Kidney (tissue), 14 donors: ENCODE data around the gene RPL14. TPM values are rescaled to one million over a fixed set of nuclear protein-coding genes. Genes with fewer than 3 reads are reported as not detected.

Source experiments
- DNase-seq, 5 donors: peaks; one replicate each; pipeline ENCODE4 v3.0.0-alpha.2; 2013 to 2020
- FAIRE-seq: peaks from 2 replicates; lab custom pipeline; 2012; peaks lifted over from hg19 to GRCh38; lab: Jason Lieb, UNC
- H3K27ac ChIP-seq, 2 donors: one replicate each; pipeline ENCODE4 v1.7.0; 2013; ENCODE audit warnings: low read depth in 2 of 2, low read length in 2 of 2, inconsistent platforms in 1 of 2
- H3K27me3 ChIP-seq: one replicate; pipeline ENCODE4 v1.7.1; 2013; ENCODE audit warnings: low read length, inconsistent platforms; ENCODE audit not compliant: control insufficient read depth, insufficient read depth
- H3K36me3 ChIP-seq, 3 donors: one replicate each; pipeline versions ENCODE4 v1.7.0 to v1.7.1; 2013; ENCODE audit warnings: low read length in 3 of 3, control low read depth in 1 of 3, inconsistent platforms in 1 of 3; ENCODE audit not compliant: insufficient read depth in 3 of 3, control insufficient read depth in 2 of 3
- H3K4me1 ChIP-seq, 3 donors: one replicate each; pipeline versions ENCODE4 v1.7.0 to v1.7.1; 2013; ENCODE audit warnings: low read length in 3 of 3, inconsistent platforms in 1 of 3, low read depth in 1 of 3; ENCODE audit not compliant: control insufficient read depth in 2 of 3, insufficient read depth in 2 of 3
- H3K4me3 ChIP-seq, 3 donors: one replicate each; pipeline versions ENCODE4 v1.7.0 to v1.8.1; 2013; ENCODE audit warnings: low read length in 3 of 3, control low read depth in 1 of 3, inconsistent platforms in 1 of 3
- H3K9ac ChIP-seq, 3 donors: one replicate each; pipeline versions ENCODE4 v1.7.0 to v1.7.1; 2013; ENCODE audit warnings: low read length in 3 of 3, control low read depth in 1 of 3, inconsistent platforms in 1 of 3
- H3K9me3 ChIP-seq, 3 donors: one replicate each; pipeline versions ENCODE4 v1.7.0 to v1.7.1; 2013; ENCODE audit warnings: low read length in 3 of 3, control low read depth in 1 of 3, inconsistent platforms in 1 of 3; ENCODE audit not compliant: control insufficient read depth in 2 of 3, insufficient read depth in 1 of 3
- intact Hi-C: fragments of 100-400 bp; cut with DNase I; formaldehyde crosslinking; loops from one replicate; pipeline ENCODE4 v1.11.1; 2022
- polyA plus RNA-seq: library from polyadenylated mRNA; stranded (reverse); fragments of 350-450 nt; fragmentation: Illumina TruSeq; extraction: RNeasy Lipid Tissue Mini Kit (QIAGEN cat#74804); gene quantifications from one replicate; pipeline ENCODE4 v1.2.3, GENCODE V29; 2014; ENCODE audit warnings: low read depth, low replicate concordance; ENCODE audit not compliant: insufficient read depth
- total RNA-seq: library from RNA; stranded (reverse); fragmentation: NEBNext Ultra II Directional; extraction: Animal tissue kit (Norgen Biotek cat#: 25700); gene quantifications from one replicate; pipeline ENCODE4 v1.2.1, GENCODE V29; 2021
- TF ChIP-seq, protein P1 (sequence below): IDR thresholded peaks from 3 replicates; pipeline ENCODE4 v1.5.1; 2012; ENCODE audit warnings: mild to moderate bottlenecking, moderate library complexity, borderline replicate concordance; ENCODE audit not compliant: insufficient read depth; ENCODE audit errors: extremely low read depth
- donor health status: control.
- donor health status: control.
- donor health status: control.
- donor health status: control.
- donor health status: control.
- donor health status: DM: yes; HTN: yes; CAD: no.
- donor health status: Normal renal cell carcinoma (clear cell type).

RPL14 gene
- total and polyA plus RNA-seq, 2 donors from 2014 or later, result 778 to 1,497 TPM

DNA sequence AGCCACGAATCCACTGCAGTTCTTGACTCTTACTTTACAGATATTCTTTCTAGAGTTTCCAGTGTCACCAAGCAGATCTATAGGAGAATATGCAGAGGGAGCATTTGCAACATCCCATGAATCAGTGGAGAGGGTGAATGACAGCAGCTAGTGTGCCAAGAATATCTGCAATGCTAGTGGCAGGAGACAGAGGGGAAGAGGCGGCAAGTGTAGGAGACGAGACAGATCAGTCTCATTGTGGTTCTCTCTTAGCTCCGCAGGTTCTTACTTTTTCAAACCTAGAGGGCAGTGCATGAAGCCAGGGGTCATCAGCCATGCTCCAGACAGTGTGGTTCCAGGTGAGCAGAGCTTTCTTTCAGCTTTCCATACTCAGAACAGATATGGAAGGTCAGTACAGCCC lies 20.5 kb downstream of the RPL14 start:
- H3K27ac ChIP-seq, result no peak overlapping the region

GRCh38 chr3:40487172-40487571 lies 30.0 kb downstream of the RPL14 start:
- Histone ChIP-seq H3K9ac (no peak overlapping the region), H3K27me3 (no peaks in the 10 kb centered on the region), H3K27ac (no peak overlapping the region), H3K9me3 (peaks cover 0 to 18% (median 7%) of the 10 kb centered on the region in 3 donors), H3K36me3 (peaks cover 15 to 25% (median 16%) of the 10 kb centered on the region in 3 donors), H3K4me1 (no peaks in the 10 kb centered on the region), H3K4me3 (no peak overlapping the region)
- no peak for FAIRE-seq
- intact Hi-C loops, result no loop called here
- no peak for DNase-seq
- TF ChIP-seq, protein P1, sequence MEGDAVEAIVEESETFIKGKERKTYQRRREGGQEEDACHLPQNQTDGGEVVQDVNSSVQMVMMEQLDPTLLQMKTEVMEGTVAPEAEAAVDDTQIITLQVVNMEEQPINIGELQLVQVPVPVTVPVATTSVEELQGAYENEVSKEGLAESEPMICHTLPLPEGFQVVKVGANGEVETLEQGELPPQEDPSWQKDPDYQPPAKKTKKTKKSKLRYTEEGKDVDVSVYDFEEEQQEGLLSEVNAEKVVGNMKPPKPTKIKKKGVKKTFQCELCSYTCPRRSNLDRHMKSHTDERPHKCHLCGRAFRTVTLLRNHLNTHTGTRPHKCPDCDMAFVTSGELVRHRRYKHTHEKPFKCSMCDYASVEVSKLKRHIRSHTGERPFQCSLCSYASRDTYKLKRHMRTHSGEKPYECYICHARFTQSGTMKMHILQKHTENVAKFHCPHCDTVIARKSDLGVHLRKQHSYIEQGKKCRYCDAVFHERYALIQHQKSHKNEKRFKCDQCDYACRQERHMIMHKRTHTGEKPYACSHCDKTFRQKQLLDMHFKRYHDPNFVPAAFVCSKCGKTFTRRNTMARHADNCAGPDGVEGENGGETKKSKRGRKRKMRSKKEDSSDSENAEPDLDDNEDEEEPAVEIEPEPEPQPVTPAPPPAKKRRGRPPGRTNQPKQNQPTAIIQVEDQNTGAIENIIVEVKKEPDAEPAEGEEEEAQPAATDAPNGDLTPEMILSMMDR, result no peak

More for the DNA sequence above, 20.5 kb downstream of the RPL14 start:
- Histone ChIP-seq H3K4me3 (peak overlapping the region; percentile 58 to 96 (median 67)), H3K9me3 (no peaks in the 10 kb centered on the region), H3K4me1 (peaks cover 0 to 6% (median 0%) of the 10 kb centered on the region in 3 donors), H3K27me3 (no peaks in the 10 kb centered on the region), H3K36me3 (peaks cover 0 to 5% (median 0%) of the 10 kb centered on the region in 3 donors), H3K9ac (peak overlapping the region; percentile 43 to 93 (median 44))
- FAIRE-seq, result no peak
- TF ChIP-seq, protein P1, result no peak
- no peak for DNase-seq
- intact Hi-C loops, result no loop called here

DNA sequence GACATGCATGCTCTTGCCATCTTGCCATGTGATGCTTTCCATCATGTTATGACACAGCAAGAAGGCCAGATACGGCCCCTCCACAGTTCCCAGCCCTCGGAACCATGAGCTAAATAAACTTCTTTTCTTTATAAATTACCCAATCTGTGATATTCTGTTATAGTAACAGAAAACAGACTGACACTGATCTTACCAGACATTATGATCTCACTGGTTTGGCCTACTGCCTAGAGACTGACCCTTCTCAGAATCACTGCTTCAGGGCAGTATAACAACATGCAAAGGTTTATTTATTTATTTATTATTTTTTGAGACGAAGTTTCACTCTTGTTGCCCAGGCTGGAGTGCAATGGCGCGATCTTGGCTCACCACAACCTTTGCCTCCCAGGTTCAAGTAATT lies 33.8 kb downstream of the RPL14 start:
- Histone ChIP-seq H3K4me1 (no peaks in the 10 kb centered on the region), H3K27me3 (no peaks in the 10 kb centered on the region), H3K27ac (no peak overlapping the region), H3K9me3 (peaks cover 0 to 18% (median 7%) of the 10 kb centered on the region in 3 donors), H3K9ac (no peak overlapping the region), H3K36me3 (peaks cover 15 to 18% (median 15%) of the 10 kb centered on the region in 3 donors), H3K4me3 (no peak overlapping the region)
- TF ChIP-seq, protein P1, result no peak
- FAIRE-seq (no peak), DNase-seq (no peak)
- intact Hi-C loops, result no loop called here

- H3K4me3 ChIP-seq, result no peak overlapping the region
- no peak overlapping the region for H3K9ac ChIP-seq
- no peak for DNase-seq
- H3K4me1 ChIP-seq, result no peaks in the 10 kb centered on the region
- H3K27me3 ChIP-seq, result no peaks in the 10 kb centered on the region
- H3K36me3 ChIP-seq, result no peaks in the 10 kb centered on the region
- H3K27ac ChIP-seq, result no peak overlapping the region
- TF ChIP-seq, protein P1, result no peak
- no peak for FAIRE-seq
- no peaks in the 10 kb centered on the region for H3K9me3 ChIP-seq
- intact Hi-C loops, result no loop called here
Observed at GRCh38 chr3:40494698-40495097, 37.6 kb downstream of the RPL14 start.
